Measurements from ENCODE around the gene FLVCR2. TPM values are rescaled to one million over a fixed set of nuclear protein-coding genes. Genes with fewer than 3 reads are reported as not detected.

FLVCR2 gene
- total and polyA plus RNA-seq, 2 of the 13 experiments (the other 11 are each of a cell fraction or from before 2014, with no cell fraction given) = 9.9 to 10.5 TPM

DNA sequence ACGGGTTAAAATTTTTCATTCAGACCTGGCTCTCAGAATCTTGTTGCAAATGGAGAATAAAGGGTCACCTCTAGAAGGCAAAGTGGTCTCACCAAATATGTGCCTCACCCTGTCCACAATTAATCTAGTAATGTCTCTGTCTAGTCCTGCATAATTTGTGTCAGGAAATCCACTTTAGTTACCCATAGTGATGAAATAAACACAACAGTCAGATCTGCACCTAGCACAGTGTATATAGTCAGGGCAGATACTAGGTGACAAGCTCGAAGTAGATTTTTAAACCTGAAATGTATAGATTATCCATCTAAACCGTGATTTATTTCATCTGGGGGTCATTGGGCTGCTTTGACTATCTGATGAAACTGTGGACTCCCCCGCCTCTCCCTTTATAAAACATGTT lies 15.9 kb upstream of the FLVCR2 start:
- ChIA-PET CTCF (ENCODE audit: low intra/inter-chr PET ratio, low total read pairs) (interaction anchor here (1.9 kb wide), 1 partner anchor 92 kb away, joined by 4 read pairs; no protein-coding TSS in a partner anchor), POLR2A (no interaction called here)
- Histone ChIP-seq H3K79me2 (ENCODE audit: insufficient read depth, low read length) (no peaks in the 10 kb centered on the region), H3K27me3 (ENCODE audit: control insufficient read depth in 1 of 2, insufficient read depth in 2 of 2, low read length in 2 of 2) (peaks cover 0 to 30% of the 10 kb centered on the region in 2 experiments; a peak in 2 of 5 replicates), H3K27ac (ENCODE audit: extremely low read length, insufficient read depth, low read length) (no peak overlapping the region), H3K4me2 (ENCODE audit: low read depth, low read length) (no peak overlapping the region), H3K4me1 (ENCODE audit: insufficient read depth, low read length) (peaks cover 17% of the 10 kb centered on the region; the same call in 1 of the 2 replicates), H3K36me3 (replicated peaks in 1 of 2; ENCODE audit: control insufficient read depth in 1 of 2, insufficient read depth in 2 of 2, low read length in 2 of 2) (no peaks in the 10 kb centered on the region), H2AFZ (ENCODE audit: low read length) (no peak overlapping the region), H4K20me1 (ENCODE audit: insufficient read depth, low read length) (no peaks in the 10 kb centered on the region), H3K4me3 (replicated peaks in 1 of 3; ENCODE audit: insufficient read depth in 1 of 3, low read depth in 2 of 3, low read length in 3 of 3) (no peak overlapping the region), H3K9ac (ENCODE audit: insufficient read depth, low read depth, low read length) (no peak overlapping the region), H3K9me3 (ENCODE audit: low read length) (no peaks in the 10 kb centered on the region)
- WGBS (ENCODE audit: low lambda C conversion rate) = 10% methylated on average over 4 of the region's 4 CpGs
- no peak for ATAC-seq
- TF ChIP-seq ZC3H13 (CRISPR knock-in tag; IDR thresholded peaks at IDR 0.05) (no peak), TRIM24 (CRISPR knock-in tag; IDR thresholded peaks at IDR 0.05) (no peak), ZNF180 (CRISPR knock-in tag; IDR thresholded peaks at IDR 0.05; ENCODE audit: borderline replicate concordance, low read depth) (no peak), ZNF782 (CRISPR knock-in tag; IDR thresholded peaks at IDR 0.05; ENCODE audit: borderline replicate concordance) (no peak), MIER3 (CRISPR knock-in tag; IDR thresholded peaks at IDR 0.05; ENCODE audit: borderline replicate concordance) (no peak), ZNF614 (CRISPR knock-in tag; IDR thresholded peaks at IDR 0.05; ENCODE audit: borderline replicate concordance) (no peak), XRCC5 (optimal IDR thresholded peaks at IDR 0.05; ENCODE audit: low read length) (no peak), ZNF225 (CRISPR knock-in tag; IDR thresholded peaks at IDR 0.05) (no peak), DPF2 (CRISPR knock-in tag; IDR thresholded peaks at IDR 0.05; ENCODE audit: borderline replicate concordance, low read depth) (no peak), SYNCRIP (IDR thresholded peaks at IDR 0.05; ENCODE audit: insufficient read depth, low read depth, low read length) (no peak)
- TF ChIP-seq, protein P1, sequence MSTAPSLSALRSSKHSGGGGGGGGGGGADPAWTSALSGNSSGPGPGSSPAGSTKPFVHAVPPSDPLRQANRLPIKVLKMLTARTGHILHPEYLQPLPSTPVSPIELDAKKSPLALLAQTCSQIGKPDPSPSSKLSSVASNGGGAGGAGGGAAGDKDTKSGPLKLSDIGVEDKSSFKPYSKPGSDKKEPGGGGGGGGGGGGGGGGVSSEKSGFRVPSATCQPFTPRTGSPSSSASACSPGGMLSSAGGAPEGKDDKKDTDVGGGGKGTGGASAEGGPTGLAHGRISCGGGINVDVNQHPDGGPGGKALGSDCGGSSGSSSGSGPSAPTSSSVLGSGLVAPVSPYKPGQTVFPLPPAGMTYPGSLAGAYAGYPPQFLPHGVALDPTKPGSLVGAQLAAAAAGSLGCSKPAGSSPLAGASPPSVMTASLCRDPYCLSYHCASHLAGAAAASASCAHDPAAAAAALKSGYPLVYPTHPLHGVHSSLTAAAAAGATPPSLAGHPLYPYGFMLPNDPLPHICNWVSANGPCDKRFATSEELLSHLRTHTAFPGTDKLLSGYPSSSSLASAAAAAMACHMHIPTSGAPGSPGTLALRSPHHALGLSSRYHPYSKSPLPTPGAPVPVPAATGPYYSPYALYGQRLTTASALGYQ (CRISPR knock-in tag; IDR thresholded peaks at IDR 0.05) = no peak
- TF ChIP-seq, protein P2, sequence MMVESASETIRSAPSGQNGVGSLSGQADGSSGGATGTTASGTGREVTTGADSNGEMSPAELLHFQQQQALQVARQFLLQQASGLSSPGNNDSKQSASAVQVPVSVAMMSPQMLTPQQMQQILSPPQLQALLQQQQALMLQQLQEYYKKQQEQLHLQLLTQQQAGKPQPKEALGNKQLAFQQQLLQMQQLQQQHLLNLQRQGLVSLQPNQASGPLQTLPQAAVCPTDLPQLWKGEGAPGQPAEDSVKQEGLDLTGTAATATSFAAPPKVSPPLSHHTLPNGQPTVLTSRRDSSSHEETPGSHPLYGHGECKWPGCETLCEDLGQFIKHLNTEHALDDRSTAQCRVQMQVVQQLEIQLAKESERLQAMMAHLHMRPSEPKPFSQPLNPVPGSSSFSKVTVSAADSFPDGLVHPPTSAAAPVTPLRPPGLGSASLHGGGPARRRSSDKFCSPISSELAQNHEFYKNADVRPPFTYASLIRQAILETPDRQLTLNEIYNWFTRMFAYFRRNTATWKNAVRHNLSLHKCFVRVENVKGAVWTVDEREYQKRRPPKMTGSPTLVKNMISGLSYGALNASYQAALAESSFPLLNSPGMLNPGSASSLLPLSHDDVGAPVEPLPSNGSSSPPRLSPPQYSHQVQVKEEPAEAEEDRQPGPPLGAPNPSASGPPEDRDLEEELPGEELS (CRISPR knock-in tag; IDR thresholded peaks at IDR 0.05) = no peak
- TF ChIP-seq, protein P3, sequence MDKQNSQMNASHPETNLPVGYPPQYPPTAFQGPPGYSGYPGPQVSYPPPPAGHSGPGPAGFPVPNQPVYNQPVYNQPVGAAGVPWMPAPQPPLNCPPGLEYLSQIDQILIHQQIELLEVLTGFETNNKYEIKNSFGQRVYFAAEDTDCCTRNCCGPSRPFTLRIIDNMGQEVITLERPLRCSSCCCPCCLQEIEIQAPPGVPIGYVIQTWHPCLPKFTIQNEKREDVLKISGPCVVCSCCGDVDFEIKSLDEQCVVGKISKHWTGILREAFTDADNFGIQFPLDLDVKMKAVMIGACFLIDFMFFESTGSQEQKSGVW (CRISPR knock-in tag; IDR thresholded peaks at IDR 0.05; ENCODE audit: borderline replicate concordance) = no peak
- TF ChIP-seq, protein P4, sequence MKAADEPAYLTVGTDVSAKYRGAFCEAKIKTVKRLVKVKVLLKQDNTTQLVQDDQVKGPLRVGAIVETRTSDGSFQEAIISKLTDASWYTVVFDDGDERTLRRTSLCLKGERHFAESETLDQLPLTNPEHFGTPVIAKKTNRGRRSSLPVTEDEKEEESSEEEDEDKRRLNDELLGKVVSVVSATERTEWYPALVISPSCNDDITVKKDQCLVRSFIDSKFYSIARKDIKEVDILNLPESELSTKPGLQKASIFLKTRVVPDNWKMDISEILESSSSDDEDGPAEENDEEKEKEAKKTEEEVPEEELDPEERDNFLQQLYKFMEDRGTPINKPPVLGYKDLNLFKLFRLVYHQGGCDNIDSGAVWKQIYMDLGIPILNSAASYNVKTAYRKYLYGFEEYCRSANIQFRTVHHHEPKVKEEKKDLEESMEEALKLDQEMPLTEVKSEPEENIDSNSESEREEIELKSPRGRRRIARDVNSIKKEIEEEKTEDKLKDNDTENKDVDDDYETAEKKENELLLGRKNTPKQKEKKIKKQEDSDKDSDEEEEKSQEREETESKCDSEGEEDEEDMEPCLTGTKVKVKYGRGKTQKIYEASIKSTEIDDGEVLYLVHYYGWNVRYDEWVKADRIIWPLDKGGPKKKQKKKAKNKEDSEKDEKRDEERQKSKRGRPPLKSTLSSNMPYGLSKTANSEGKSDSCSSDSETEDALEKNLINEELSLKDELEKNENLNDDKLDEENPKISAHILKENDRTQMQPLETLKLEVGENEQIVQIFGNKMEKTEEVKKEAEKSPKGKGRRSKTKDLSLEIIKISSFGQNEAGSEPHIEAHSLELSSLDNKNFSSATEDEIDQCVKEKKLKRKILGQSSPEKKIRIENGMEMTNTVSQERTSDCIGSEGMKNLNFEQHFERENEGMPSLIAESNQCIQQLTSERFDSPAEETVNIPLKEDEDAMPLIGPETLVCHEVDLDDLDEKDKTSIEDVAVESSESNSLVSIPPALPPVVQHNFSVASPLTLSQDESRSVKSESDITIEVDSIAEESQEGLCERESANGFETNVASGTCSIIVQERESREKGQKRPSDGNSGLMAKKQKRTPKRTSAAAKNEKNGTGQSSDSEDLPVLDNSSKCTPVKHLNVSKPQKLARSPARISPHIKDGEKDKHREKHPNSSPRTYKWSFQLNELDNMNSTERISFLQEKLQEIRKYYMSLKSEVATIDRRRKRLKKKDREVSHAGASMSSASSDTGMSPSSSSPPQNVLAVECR (CRISPR knock-in tag; IDR thresholded peaks at IDR 0.05; ENCODE audit: borderline replicate concordance) = no peak
- DNase-seq (ENCODE audit: low spot score) = no peak
- BruUV-seq (replicated peaks) = no TSS peak
- no peak for FAIRE-seq
- intact Hi-C loops (cut with micrococcal nuclease; ENCODE audit: unreplicated experiment) = loop anchor here (5.0 kb wide), 1 partner anchor 235 kb away; no protein-coding TSS in a partner anchor
- in situ Hi-C loops (cut with HindIII; ENCODE audit: extremely low pct_ligation_motif_present, low pct_unique_long_range_greater_than_20kb) = loop anchor here (5.0 kb wide), 2 partner anchors 40 to 255 kb away; partner anchors contain the start of gene BATF

Measured in HepG2 (cell line).